Activated CD4-positive, CD25-positive, alpha-beta regulatory T cell (primary cell): ENCODE measurements around the gene AREG.

Source experiments
- DNase-seq, 4 experiments: peaks; one replicate each; lab custom pipeline; 2025; lab: John Stamatoyannopoulos, UW

The AREG gene

GRCh38 chr4:74463123-74463522 is 18.2 kb downstream of the AREG start:
- no peak for DNase-seq

GRCh38 chr4:74464291-74464690 is 19.4 kb downstream of the AREG start:
- no peak for DNase-seq

GRCh38 chr4:74466242-74466641 is 21.3 kb downstream of the AREG start:
- DNase-seq, result no peak

GRCh38 chr4:74471264-74471663 is 26.3 kb downstream of the AREG start:
- no peak for DNase-seq

GRCh38 chr4:74473155-74473811 is 28.3 kb downstream of the AREG start:
- no peak for DNase-seq

- no peak for DNase-seq
Measured at GRCh38 chr4:74474345-74475090, 29.6 kb downstream of the AREG start.

GRCh38 chr4:74475091-74475800 is 30.3 kb downstream of the AREG start:
- no peak for DNase-seq

GRCh38 chr4:74475946-74476345 is 31.0 kb downstream of the AREG start:
- DNase-seq, result no peak

GRCh38 chr4:74479009-74479408 is 34.1 kb downstream of the AREG start:
- no peak for DNase-seq

GRCh38 chr4:74480267-74480666 is 35.3 kb downstream of the AREG start:
- DNase-seq, result no peak

- no peak for DNase-seq
Measured at GRCh38 chr4:74481891-74482609, 37.1 kb downstream of the AREG start.

GRCh38 chr4:74483226-74483911 is 38.4 kb downstream of the AREG start:
- no peak for DNase-seq

- DNase-seq, result no peak
Measured at GRCh38 chr4:74486905-74487304, 42.0 kb downstream of the AREG start.

- no peak for DNase-seq
Measured at GRCh38 chr4:74487771-74488170, 42.8 kb downstream of the AREG start.

GRCh38 chr4:74490736-74491135 is 45.8 kb downstream of the AREG start:
- no peak for DNase-seq

- DNase-seq, result no peak
Measured at GRCh38 chr4:74499986-74500781, 55.2 kb downstream of the AREG start.

GRCh38 chr4:74501579-74501978 is 56.6 kb downstream of the AREG start:
- no peak for DNase-seq

- DNase-seq, result no peak
Measured at GRCh38 chr4:74503580-74503979, 58.6 kb downstream of the AREG start.

- no peak for DNase-seq
Measured at GRCh38 chr4:74504212-74504611, 59.3 kb downstream of the AREG start.
